ENCODE results near the gene IQCF6.
"Not testable (repeated sequence)": the region's sequence is repeated elsewhere in the genome, so short reads cannot be mapped to it uniquely, and the experiment has no call there.

DNA sequence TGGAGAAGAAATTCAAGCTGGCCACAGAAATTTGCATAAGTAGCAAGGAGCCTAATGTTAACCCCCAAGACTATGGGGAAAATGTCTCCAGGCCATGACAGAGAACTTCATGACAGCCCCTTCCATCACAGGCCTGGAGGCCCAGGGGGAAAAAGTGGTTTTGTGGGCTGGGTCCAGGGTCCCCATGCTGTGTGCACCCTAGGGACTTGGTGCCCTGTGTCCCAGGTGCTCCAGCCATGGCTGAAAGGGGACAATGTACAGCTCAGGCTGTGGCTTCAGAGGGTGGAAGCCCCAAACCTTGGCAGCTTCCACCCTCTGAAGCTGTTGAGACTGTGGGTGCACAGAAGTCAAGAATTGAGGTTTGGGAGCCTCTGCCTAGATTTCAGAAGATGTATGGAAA, 8.5 kb upstream of the IQCF6 start:
- not testable (repeated sequence) for TF ChIP-seq POLR2A (IDR thresholded peaks at IDR 0.05; ENCODE audit: extremely low read depth, insufficient read length); CTCF (IDR thresholded peaks at IDR 0.05; ENCODE audit: low read depth, low read length); MYC (IDR thresholded peaks at IDR 0.05; ENCODE audit: low read depth, low read length)

Measured in NB4 (cell line).